Adrenal gland (tissue), 12 donors: ENCODE measurements around the gene CELSR2. TPM values are rescaled to one million over a fixed set of nuclear protein-coding genes. Genes with fewer than 3 reads are reported as not detected.

ENCODE experiments used
- DNase-seq, 7 donors: peaks; one replicate each; pipeline ENCODE4 v3.0.0-alpha.2; 2019 to 2020
- H3K27ac ChIP-seq, 5 donors: fragments of 200-600 bp; sonication (generic) in 4 of 5; 1 replicate in 3 of 5; 2 replicates in 2 of 5; pipeline versions ENCODE4 v1.5.1 to v1.8.0; 2016 to 2020; ENCODE audit warnings: mild to moderate bottlenecking in 1 of 5
- H3K27me3 ChIP-seq: fragments of 200-600 bp; 2 replicates; pipeline ENCODE4 v1.8.0; 2021
- H3K36me3 ChIP-seq, 2 donors: fragments of 200-600 bp; replicated peaks in 1 of 2; 1 replicate in 1 of 2; 2 replicates in 1 of 2; pipeline versions ENCODE4 v1.5.1 to v1.8.0; 2018 to 2022
- H3K4me1 ChIP-seq, 2 donors: fragments of 200-600 bp; replicated peaks in 1 of 2; 1 replicate in 1 of 2; 2 replicates in 1 of 2; pipeline versions ENCODE4 v1.5.1 to v1.8.0; 2018 to 2021
- H3K4me3 ChIP-seq, 4 donors: fragments of 200-600 bp; sonication (generic) in 3 of 4; one replicate each; pipeline ENCODE4 v1.5.1; 2016 to 2018
- H3K9me3 ChIP-seq, 3 donors: fragments of 200-600 bp; sonication (generic) in 1 of 3; replicated peaks in 1 of 3; 1 replicate in 2 of 3; 2 replicates in 1 of 3; pipeline versions ENCODE4 v1.5.1 to v1.8.0; 2016 to 2021
- POLR2A ChIP-seq, 2 donors: fragments of 450-650 bp; IDR thresholded peaks; one replicate each; pipeline ENCODE4 v1.6.1; 2017; ENCODE audit warnings: antibody characterized with exemption in 2 of 2, mild to moderate bottlenecking in 2 of 2, moderate library complexity in 1 of 2
- WGBS, 4 donors: extraction: QIAGEN DNeasy Blood & Tissue Kit in 2 of 4; methylation state at CpG; one replicate each; pipeline versions ENCODE4 v1.1.5 to v1.1.7; 2013 to 2017; 5-methylcytosine and 5-hydroxymethylcytosine counted together
- intact Hi-C, 2 donors: fragments of 100-400 bp; cut with DNase I; formaldehyde crosslinking; loops; one replicate each; pipeline versions ENCODE4 v1.14.1 to v1.15.0; 2022 to 2023
- polyA plus RNA-seq, 3 donors: library from polyadenylated mRNA; stranded (reverse); fragments of 200-250 nt in 2 of 3; fragments of 350-450 nt in 1 of 3; fragmentation: Illumina TruSeq in 1 of 3; extraction: RNeasy Lipid Tissue Mini Kit (QIAGEN cat#74804) in 1 of 3; gene quantifications; one replicate each; pipeline ENCODE4 v1.2.3, GENCODE V29; 2013 to 2014
- total RNA-seq, 9 donors: library from RNA; depleted of rRNA in 4 of 9; stranded (reverse); fragments of >200 nt in 4 of 9; fragments of 120-200 nt in 1 of 9; fragmentation: NEBNext Ultra II Directional in 1 of 9; extraction: Animal tissue kit (Norgen Biotek cat#: 25700) in 1 of 9; gene quantifications; one replicate each; pipeline versions ENCODE4 v1.1.0 to v1.2.4, GENCODE V29; 2013 to 2023
- TF ChIP-seq, protein P1 (sequence below), 6 experiments: fragments of 450-650 bp in 4 of 6; fragments of 200-600 bp in 2 of 6; sonication (generic) in 1 of 6; IDR thresholded peaks; 1 replicate in 5 of 6; 2 replicates in 1 of 6; pipeline versions ENCODE4 v1.5.1 to v1.8.0; 2016 to 2021; ENCODE audit warnings: antibody characterized with exemption in 6 of 6, mild to moderate bottlenecking in 2 of 6, moderate library complexity in 1 of 6
- donor health status: healthy with polysubstance abuse.
- donor health status: Bipolar disorder and iron deficiency.
- donor health status: DM: yes; HTN: yes; CAD: no.
- donor health status: DM: no; HTN: no; CAD: no.
- donor health status: DM: no; HTN: no; CAD: no.
- donor health status: DM: yes; HTN: yes; CAD: no.

The CELSR2 gene
- total and polyA plus RNA-seq, 12 donors: 0.89 to 9.1 (median 5.1) TPM

DNA sequence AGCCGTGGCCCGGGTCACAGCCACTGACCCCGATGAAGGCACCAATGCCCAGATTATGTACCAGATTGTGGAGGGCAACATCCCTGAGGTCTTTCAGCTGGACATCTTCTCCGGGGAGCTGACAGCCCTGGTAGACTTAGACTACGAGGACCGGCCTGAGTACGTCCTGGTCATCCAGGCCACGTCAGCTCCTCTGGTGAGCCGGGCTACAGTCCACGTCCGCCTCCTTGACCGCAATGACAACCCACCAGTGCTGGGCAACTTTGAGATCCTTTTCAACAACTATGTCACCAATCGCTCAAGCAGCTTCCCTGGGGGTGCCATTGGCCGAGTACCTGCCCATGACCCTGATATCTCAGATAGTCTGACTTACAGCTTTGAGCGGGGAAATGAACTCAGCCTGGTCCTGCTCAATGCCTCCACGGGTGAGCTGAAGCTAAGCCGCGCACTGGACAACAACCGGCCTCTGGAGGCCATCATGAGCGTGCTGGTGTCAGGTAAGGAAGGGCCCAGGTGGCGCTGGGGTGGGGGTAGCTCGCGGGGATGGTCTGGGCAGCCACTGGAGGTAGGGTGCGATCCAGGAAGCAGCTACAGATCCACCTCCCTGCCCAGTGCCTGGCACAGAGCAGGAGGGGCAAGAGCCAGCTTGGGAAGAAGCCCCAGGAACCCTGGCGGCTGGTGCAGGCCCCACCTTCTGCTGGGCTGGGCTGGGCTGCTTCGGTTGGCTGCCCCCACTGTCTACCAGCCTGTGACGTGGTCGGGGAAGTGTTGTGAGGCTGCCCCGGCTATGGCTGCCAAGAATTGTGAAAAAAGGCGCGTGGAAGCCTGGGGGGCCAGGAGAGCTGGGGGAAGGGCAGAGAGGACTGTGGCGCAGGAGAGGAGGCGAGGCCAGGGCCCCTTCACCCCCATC lies 3.8 kb downstream of the CELSR2 start:
- peaks cover 0 to 14% of the 10 kb centered on the region in 2 donors for H3K4me1 ChIP-seq
- H3K9me3 ChIP-seq: no peaks in the 10 kb centered on the region
- TF ChIP-seq POLR2A (IDR thresholded peaks at IDR 0.05): no peak
- TF ChIP-seq, protein P1, sequence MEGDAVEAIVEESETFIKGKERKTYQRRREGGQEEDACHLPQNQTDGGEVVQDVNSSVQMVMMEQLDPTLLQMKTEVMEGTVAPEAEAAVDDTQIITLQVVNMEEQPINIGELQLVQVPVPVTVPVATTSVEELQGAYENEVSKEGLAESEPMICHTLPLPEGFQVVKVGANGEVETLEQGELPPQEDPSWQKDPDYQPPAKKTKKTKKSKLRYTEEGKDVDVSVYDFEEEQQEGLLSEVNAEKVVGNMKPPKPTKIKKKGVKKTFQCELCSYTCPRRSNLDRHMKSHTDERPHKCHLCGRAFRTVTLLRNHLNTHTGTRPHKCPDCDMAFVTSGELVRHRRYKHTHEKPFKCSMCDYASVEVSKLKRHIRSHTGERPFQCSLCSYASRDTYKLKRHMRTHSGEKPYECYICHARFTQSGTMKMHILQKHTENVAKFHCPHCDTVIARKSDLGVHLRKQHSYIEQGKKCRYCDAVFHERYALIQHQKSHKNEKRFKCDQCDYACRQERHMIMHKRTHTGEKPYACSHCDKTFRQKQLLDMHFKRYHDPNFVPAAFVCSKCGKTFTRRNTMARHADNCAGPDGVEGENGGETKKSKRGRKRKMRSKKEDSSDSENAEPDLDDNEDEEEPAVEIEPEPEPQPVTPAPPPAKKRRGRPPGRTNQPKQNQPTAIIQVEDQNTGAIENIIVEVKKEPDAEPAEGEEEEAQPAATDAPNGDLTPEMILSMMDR (IDR thresholded peaks at IDR 0.05): no peak
- peak in 1 of 7 donors; percentile 79 for DNase-seq
- H3K4me3 ChIP-seq: no peak overlapping the region
- H3K27ac ChIP-seq: peak overlapping the region in 2 of 5 donors; percentile 60 to 65
- intact Hi-C loops: no loop called here
- H3K27me3 ChIP-seq: no peaks in the 10 kb centered on the region
- 83 to 89% (median 87%) methylated on average over 18 to 33 of the region's 33 CpGs for WGBS, 4 donors
- no peaks in the 10 kb centered on the region for H3K36me3 ChIP-seq

- 30 to 67% (median 60%) methylated on average over 5 to 9 of the region's 9 CpGs for WGBS, 4 donors
- Histone ChIP-seq H3K27ac (peak overlapping the region in 2 of 5 donors; percentile 60 to 65), H3K4me1 (peaks cover 0 to 11% of the 10 kb centered on the region in 2 donors), H3K27me3 (no peaks in the 10 kb centered on the region), H3K9me3 (no peaks in the 10 kb centered on the region), H3K36me3 (no peaks in the 10 kb centered on the region), H3K4me3 (no peak overlapping the region)
- TF ChIP-seq, protein P1 (IDR thresholded peaks at IDR 0.05): no peak
- TF ChIP-seq POLR2A (IDR thresholded peaks at IDR 0.05): no peak
- intact Hi-C loops: no loop called here
- no peak for DNase-seq
These were observed 4.7 kb downstream of the CELSR2 start for GRCh38 chr1:109253803-109254620.

GRCh38 chr1:109254621-109255096 lies 5.3 kb downstream of the CELSR2 start:
- no peak for DNase-seq
- Histone ChIP-seq H3K27me3 (no peaks in the 10 kb centered on the region), H3K4me1 (peaks cover 0 to 8% of the 10 kb centered on the region in 2 donors), H3K9me3 (no peaks in the 10 kb centered on the region), H3K36me3 (no peaks in the 10 kb centered on the region), H3K4me3 (no peak overlapping the region), H3K27ac (peak overlapping the region in 2 of 5 donors; percentile 60 to 65)
- TF ChIP-seq, protein P1 (IDR thresholded peaks at IDR 0.05): no peak
- TF ChIP-seq POLR2A (IDR thresholded peaks at IDR 0.05): no peak
- WGBS, 4 donors: 76 to 86% (median 82%) methylated on average over 2 to 7 of the region's 7 CpGs
- intact Hi-C loops: no loop called here

DNA sequence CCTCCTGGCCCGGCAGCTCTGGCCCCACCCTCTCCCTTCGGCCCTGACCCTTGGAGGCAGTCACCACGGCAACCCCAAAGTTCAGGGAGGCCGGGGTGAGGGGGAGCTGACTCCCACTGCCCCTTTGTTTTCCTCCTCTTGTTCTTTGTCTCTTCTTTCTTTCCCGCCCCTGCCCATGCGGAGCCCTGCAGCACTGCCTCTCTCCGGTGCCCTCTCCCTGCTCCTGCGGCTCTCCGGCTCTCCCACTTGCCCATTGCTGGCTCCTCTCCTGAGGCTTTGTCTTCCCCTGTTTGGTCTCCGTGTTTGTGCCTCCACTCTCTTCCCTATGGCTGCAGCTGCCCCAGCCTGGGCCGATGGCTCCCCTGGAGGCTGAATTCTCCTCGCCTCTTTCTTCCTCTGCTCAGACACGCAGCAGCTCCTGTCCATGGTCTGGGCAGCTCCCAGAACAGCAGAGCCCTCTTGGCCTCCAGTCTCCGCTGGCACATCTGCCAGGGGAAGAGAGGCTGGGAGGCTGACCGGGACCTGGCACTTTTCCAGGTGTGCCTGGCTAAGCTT lies 5.8 kb downstream of the CELSR2 start:
- Histone ChIP-seq H3K27me3 (no peaks in the 10 kb centered on the region), H3K36me3 (no peaks in the 10 kb centered on the region), H3K4me1 (peaks cover 0 to 8% of the 10 kb centered on the region in 2 donors), H3K4me3 (no peak overlapping the region), H3K9me3 (no peaks in the 10 kb centered on the region), H3K27ac (peak overlapping the region in 1 of 5 donors; percentile 60)
- intact Hi-C loops: no loop called here
- no peak for TF ChIP-seq POLR2A (IDR thresholded peaks at IDR 0.05)
- no peak for DNase-seq
- 66 to 74% (median 73%) methylated on average over 12 to 15 of the region's 15 CpGs for WGBS, 4 donors
